Activated T-cell treated with anti-CD3 and anti-CD28 coated beads for 4 hours (primary cell): ENCODE results near the gene PYGO2.
"Not testable (repeated sequence)": the region's sequence is repeated elsewhere in the genome, so short reads cannot be mapped to it uniquely, and the experiment has no call there.

Source experiments
- DNase-seq: peaks from one replicate; pipeline ENCODE4 v3.0.0-alpha.2; 2020

PYGO2 gene

DNA sequence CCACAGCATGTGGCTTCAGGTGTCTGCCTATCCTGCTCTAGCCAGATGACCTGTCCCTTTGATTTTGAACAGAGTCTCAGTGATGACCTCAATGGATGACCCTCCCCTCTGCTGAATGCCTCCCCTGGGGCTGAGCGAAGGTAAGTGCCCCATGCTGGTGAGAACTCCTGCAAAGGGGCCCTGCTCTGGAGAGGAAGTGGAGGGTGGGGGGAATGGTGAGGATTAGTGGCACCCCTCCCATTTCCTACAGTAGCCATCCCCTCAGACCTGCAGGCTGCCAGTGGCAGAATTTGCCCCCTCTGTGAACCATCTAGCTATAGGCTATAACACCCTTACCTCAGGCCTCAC lies 21.4 kb downstream of the PYGO2 start:
- DNase-seq, result no peak

DNA sequence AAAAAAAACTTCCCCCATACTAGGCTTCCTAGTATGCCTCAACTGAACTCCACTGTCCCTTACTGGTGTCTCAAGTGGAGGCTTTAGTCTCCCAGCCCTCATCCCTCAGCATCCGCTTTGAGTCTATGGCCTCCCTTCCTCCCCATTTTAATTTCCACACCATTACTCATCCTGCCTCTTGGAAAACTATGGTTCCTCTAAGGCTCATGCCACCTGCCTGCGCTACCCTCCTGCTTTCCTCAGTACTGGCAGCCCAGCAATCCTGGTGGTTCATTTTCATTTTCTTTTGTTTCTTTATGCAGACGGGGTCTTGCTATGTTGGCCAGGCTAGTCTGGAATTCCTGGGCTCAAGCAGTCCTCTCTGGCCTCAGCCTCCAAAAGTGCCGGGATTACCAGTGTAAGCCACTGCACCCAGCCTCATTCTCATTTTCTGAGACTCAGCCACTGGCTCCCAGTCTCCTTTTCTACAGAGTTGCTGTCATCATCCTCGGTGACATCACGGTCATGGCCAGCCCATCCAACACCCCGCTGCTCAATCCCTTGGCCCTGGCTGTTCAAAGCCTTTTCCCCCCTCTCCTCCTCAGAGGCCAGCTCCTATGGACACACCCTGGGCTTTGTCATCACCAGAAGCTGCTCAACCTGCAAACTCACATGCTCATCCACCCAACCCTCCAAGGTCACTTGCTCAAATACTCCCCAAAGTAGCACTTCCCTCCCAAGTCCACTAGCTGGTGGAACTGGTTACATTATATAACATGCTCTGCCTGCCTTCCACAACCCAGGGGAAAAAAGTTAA lies 22.8 kb downstream of the PYGO2 start:
- DNase-seq, result no peak

DNA sequence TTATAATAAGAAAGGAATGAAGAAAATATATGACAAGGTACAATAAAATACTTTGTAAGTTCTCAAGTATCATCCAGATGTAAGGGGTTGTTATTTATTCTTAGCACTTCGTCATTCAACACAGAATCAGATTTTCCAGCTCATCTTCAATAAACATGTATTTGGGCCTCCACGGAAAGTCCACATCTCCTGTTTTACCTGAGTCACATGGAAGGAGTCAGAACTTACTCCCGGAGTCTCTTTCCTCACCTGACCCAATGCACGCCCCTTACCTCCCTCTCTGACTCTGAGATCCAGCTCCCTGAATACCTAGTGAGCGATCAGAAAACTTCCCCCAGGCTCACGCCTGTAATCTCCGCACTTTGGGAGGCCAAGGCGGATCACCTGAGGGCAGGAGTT lies 23.6 kb downstream of the PYGO2 start:
- DNase-seq, result no peak

DNA sequence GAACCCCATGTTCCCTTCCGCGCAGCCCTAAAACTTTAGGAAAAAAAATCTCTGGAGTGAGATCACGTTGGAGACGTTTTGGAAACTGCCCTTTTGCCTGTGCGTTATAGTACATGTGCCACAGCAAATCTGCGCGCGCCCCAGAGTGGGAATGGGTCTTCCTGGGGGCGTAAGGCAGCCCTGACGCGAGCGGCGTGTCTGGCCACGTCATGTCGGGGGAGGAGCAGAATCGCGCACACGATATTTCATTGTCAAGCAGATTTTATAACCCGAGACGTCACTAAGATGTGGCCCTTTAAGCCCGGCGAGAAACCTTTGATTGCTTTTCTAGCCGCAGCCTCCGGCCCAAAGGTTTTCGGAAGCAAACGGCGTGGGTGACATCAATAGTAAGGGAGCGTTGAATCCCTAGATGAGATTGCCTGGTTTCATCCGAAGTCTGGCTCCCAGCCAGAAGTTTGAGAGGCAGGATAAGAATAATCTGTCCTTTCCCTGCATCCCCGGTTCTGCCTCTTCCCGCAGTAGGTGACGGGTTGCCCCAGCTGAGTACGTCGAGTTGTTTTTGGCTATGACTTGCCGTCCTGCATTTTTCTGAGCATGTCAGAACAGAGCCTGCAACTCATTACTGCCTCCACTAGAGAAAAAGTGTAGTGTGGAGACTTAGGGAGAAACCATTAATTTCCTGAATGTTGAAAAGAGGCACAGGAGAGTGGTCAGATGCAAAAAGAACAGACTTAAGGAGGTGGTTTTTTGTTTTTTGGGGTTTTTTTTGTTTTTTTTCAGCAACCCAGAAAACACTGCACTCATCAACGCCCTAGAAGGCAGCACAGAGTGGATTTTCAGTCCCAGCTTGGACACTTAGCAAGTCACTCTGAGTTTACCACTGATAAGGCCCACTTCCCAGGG lies 24.2 kb downstream of the PYGO2 start:
- DNase-seq, result peak; percentile 83

DNA sequence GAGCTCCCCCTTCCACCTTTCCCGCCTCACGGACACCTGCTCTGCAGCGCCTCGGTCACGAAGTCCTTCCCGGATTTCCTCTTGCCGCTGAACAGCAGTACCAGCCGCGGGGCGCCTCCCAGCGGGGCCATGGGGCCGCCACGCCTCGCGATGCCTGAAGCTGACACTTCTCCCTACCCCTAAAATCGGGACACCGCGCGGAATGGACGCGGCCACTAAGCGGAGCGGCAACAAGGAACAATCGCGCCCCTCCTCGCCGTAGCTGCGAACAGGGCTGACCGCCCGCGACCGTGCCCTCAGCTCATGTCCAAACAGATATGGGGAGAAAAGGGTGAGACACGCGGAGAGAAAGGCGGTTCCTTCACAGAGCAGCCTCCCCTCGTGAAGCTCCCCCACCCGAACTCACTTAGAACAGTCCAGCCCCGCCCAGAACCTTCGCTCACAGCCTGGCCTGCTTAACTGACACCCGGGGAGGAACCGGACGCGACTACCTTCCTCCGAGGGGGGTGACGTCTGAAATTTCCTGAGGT lies 25.0 kb downstream of the PYGO2 start, which contains the start of gene PMVK:
TSS of gene PMVK (minus strand) at position 165 of the 530 bp plus-strand sequence. CDS start at position 131, 34 bp downstream.
- DNase-seq, result peak; percentile 92

DNA sequence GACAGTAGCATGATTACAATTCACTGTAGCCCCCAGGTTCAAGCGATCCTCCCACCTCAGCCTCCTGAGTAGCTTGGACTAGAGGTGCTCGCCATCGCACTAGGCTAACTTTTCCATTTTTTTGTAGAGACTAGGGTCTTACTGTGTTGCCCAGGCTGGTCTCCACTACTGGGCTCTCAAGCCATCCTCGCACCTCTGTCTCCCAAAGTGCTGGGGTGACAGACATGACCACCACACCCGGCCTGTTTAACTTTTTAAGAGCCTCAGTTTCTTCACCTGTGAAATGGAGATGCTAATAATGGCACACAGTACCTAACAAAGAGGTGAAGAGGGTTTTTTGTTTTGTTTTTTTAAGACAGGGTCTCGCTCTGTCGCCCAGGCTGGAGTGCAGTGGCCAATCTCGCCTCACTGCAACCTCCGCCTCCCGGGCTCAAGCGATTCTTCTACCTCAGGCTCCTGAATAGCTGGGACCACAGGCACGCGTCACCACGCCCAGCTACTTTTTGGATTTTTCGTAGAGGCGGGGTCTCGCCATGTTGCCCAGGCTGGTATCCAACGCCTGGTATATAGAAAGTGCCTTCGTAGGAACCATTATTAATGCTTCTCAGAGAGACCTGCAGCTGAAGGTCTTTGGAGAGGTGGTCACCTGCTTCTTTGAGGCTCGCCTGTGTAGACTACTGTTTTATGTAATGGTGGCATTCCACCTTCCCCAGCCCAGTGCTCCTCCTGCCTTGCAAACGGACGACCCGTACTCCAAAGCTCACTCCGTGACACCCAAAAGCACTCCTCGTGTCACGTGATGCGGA lies 25.6 kb downstream of the PYGO2 start:
- no peak for DNase-seq

DNA sequence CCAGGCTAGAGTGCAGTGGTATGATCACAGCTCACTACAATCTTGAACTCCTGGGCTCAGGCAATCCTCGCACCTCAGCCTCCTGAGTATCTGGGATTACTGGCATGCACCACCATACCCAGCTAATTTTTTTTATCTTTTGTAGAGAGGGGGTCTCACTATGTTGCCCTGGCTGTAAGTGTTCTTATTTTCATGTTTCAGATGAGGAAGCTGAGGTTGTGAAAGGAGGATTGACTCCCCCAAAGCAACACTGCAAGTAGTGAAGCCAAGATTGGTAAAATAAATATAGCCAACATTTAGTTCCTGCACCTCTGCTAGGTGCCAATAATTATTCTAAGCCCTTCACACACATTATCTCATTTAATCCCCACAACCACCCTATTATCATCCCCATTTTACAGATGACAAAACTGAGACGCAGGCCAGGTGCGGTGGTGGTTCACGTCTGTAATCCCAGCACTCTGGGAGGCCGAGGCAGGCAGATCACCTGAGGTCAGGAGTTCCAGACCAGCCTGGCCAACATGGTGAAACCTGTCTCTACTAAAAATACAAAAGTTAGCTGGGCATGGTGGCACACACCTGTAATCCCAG lies 27.1 kb downstream of the PYGO2 start:
- DNase-seq, result no peak

DNA sequence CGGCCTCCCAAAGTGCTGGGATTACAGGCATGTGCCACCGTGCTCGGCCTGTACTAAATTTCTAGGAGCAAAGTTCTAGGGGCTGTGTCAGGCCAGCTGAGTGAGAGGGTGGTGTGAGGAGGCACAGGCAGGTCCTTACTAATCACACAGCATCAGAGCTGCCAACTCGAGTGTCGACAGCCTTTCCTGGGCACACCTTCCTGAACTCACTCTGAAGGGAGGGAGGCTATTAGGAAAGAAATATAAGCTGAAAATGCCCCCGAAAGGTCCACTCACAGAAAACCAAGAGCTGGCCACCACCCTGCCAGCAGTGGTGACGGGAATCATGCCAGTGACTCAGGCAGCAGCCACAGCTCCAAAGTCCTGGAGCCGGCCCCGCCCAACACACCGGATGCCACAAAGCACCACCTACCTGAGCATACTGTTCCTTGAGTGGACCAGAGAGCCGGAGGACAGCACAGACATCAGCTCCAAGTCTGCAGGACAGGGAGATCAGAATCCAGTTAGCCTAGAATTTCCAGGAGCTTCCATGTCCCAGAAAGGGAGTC lies 29.6 kb downstream of the PYGO2 start:
- no peak for DNase-seq

DNA sequence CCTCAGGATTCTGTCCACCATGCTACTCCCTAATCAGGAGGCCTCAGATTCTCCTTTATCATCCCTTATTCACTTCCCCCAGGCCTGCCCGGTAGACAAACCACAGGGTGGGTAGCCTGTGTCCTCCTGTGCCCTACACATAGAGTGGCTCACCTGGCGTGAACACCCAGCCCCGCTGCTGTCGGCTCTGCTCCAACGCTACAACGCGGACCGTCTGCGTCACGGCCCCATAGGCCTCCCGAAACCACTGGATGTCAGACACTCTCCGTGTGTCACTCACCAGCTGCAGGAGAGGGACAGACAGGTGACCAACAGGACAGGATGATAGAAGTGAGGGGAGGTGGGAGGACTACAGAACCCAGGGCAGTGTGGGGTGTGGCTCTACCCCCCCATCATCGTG lies 35.4 kb downstream of the PYGO2 start:
- no peak for DNase-seq

DNA sequence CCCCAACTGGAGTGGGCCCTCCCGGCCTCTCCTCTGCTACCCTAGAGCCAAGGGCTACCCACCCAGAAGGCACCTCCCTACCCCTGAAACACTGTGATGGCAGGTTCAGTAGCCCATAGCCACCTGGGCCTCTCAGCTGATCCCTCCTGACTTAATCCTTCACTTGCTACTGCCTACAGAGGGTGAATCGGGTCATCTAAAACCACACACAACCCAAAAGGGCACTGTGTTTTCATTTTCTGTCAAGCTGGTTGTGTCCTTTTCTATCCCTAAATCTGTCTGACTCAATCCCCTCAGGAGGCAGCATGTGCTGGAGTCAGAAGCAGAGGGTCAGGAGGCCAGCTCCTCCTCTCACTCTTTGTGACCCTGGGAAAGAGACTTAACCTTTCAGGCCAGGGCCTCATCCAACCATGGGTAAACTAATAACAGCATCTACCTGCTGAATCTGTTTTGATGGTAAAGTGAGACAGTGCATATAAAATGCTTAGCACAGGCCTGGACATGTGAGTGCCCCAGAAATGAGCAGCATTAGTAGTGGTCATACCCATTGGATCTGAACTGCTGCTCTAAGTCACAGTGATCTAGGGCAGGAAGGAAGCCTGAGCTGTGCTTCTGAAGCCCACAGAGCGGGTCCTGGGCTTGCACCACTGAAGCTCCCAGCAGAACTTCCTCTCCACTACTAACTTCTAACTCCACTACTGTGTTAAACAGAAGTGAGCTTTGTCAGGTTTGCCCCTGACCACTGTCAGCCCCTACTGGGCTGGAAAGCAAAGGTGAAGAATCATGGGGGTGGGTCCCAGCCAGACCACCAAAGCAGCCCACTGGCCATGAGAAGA lies 36.0 kb downstream of the PYGO2 start:
- DNase-seq, result no peak

DNA sequence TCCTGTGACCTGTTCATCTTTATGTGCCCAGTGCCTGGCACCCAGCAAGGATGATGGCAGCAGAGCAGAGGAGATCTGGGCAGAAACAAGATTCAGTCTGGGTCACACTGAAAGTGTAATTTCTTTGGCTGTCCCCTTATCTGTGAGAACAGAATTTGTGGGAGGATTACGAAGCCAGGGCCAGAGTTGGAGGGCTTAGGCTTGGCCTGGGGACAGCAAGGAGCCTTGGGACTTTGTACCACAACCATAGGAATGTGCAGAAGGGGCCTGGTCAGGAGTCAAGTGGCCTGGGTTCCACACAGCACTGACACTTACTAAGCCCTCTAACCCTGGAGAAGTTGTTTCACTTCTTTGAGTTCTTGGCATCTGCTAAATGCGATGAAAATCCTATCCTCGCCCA lies 37.9 kb downstream of the PYGO2 start:
- no peak for DNase-seq

DNA sequence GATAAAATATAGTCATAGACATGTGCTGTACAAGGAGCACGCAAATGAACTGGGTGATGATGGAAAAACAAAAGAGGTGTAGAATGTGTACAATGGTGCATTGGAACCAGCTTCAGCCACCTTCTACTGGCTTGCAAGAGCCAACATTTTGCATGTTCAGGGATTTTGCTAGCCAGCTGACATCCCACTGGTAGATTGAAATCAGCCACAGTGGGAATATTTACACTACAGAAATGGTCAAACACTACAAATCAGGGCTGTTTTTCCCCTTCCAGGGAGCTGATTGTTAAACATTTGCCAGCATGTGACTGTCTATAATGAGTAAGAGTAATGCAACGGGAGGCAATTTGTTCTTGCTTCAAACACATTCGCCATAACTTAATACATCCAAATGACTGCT lies 48.3 kb downstream of the PYGO2 start:
- DNase-seq, result no peak

DNA sequence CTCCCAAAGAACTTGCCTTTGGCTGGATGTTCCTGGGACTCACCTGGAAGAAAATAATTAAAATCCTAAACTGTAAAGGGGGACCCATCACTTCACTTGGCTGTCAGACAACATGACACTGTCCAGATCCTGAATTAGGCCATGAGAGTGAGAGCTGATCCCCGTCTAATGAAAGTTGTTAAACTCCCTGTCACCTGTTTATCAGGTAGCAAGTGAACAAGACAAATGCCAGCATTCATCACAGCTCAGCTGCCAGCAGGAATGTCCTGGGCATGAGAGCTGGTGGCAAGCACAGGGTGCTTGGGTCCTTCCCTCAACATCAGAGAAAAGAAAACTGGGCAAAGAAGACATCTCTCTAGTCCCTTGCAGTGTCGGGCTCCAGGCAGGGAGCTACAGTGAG lies 48.8 kb downstream of the PYGO2 start:
- DNase-seq, result no peak

DNA sequence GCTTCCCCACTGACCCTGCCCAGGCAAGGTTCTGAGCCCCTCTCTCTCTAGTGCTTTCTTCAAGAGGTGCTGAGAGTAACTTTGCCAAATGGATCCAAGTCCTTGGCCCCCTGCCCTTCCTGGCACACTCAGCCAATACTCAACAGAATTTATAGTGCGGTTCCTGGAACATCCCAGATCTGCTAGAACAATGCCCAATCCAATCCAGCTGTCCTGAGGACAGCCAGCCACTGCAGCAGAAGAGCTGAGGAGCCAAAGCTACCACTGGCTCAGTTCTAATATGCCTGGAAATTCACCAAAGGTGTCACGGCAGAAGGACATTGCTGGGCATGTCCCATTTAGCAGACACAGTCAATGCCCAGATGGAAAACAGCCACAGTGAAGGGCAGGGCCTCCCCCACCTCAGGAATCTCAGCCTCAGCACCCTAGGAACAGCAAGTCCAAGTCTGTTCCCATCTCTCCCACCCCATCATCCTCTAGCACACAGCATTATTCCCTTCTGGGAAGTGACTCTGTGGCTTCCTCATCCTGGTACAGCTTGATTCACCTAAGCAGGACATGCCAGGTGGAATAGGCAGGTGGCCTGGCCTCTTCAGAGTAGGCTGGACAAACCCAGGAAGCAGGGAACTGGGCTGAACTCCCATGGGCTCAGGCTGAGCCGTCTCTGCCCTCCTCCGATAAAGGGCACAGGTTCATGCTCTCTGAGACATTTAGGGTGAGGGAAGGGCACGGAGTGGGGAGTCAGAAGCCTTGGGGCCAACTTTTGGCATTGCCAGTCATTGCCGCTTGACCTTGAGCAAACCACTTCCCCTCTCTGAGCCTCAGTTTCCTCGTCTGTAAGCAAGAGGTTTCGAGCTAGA lies 49.7 kb downstream of the PYGO2 start:
- DNase-seq, result no peak

DNA sequence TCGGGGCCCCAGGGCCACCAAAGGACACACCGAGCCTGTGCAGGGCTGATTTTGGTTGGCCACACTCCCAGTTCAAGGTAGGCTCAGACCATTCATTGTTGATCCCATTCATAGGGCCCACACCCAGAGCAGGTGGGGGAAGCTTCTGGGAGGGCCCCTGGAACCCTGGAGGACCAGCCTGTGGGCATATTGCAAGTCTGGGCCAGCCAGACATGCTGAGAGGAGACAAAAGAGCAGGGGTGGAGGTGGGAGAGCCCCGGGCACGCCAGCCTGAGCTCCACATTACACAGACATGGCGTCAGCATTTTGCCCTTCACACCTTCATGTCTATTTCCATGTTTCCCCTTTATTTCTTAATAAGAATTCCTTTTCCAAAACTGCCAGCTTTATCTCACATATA lies 50.7 kb downstream of the PYGO2 start:
- DNase-seq, result no peak

DNA sequence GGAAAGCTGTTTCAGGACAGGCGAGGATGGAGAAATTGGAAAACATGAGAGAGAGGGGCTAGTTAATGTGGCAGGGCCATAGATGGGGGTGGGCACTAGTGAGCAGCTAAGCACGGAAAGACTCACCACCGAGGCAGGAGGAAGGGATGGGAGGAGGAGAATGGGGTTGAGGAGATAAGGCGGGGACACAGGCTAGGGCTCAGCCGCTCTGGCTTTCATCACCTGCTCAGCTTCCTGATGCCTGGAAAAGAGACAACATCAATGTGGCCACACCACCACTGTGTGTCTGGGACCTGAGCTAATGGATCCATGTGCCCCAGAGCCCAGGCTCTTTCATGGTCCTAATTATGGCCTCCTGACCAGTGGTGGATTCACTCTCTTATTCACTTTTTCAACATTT lies 52.6 kb downstream of the PYGO2 start:
- DNase-seq, result no peak

DNA sequence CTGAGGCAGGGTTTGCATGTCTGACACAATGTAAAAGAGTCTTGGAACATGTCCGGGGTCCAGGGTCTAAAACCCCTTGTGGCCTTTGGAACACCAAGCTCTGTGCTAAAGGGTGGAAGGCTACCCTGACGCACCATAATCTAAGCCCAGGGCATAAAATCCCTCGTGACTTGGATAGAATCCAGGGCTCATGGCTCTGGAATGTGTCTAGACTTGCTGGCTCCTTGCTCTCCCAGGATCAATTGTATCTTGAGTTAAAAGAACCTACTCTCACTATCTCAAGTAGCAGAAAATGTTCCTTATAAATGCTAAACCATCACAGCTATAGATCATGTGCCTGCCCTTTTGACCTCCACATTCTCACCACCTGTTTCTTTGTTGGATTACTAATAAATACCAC lies 53.5 kb downstream of the PYGO2 start:
- not testable (repeated sequence) for DNase-seq
